BLaER1 treated with 17β-estradiol and CSF1 and Interleukin-3, amounts not matched to agents 10 nM and 100 nM (cell line): ENCODE data around the gene PPP5C.

ENCODE experiments used
- H3K27ac ChIP-seq, 11 experiments: shearing (Covaris generic); formaldehyde crosslinking; 2 replicates each; pipeline ENCODE4 v1.8.1; 2022
- H3K27me3 ChIP-seq, 11 experiments: shearing (Covaris generic); formaldehyde crosslinking; 2 replicates each; pipeline ENCODE4 v1.8.1; 2022
- H3K36me3 ChIP-seq, 11 experiments: shearing (Covaris generic); formaldehyde crosslinking; 2 replicates each; pipeline ENCODE4 v1.8.1; 2022
- H3K4me1 ChIP-seq, 10 experiments: shearing (Covaris generic); formaldehyde crosslinking; 2 replicates each; pipeline ENCODE4 v1.8.1; 2022
- H3K4me2 ChIP-seq, 11 experiments: shearing (Covaris generic); formaldehyde crosslinking; 2 replicates each; pipeline ENCODE4 v1.8.1; 2022
- H3K4me3 ChIP-seq, 10 experiments: shearing (Covaris generic); formaldehyde crosslinking; 2 replicates each; pipeline ENCODE4 v1.8.1; 2022
- H3K9ac ChIP-seq, 11 experiments: shearing (Covaris generic); formaldehyde crosslinking; 2 replicates each; pipeline ENCODE4 v1.8.1; 2022
- H3K9me3 ChIP-seq, 11 experiments: shearing (Covaris generic); formaldehyde crosslinking; replicated peaks in 1 of 11; 2 replicates each; pipeline ENCODE4 v1.8.1; 2022
- H4K20me1 ChIP-seq, 11 experiments: shearing (Covaris generic); formaldehyde crosslinking; 2 replicates each; pipeline ENCODE4 v1.8.1; 2022
- Cebpa-rat ChIP-seq, 11 experiments: shearing (Covaris generic); IDR thresholded peaks; 2 replicates each; pipeline ENCODE4 v1.8.1; 2022

PPP5C gene

DNA sequence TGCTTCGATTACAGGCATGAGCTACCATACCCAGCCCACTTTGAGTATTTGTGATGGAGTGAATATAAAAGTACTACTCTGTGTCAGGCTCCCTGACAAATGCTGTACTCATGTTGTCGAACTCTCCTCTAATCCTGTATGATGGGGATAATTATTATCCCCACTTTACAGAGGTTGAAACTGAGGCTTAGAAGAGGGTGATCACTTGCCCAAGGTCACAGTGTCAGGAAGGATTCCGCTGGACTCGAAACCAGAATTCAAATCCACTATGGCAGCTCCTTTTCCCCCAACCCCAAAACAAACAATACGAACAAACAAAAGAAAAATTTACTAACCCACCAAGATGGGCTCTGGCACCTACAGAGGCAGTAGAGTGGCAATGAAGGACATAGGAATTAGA is 1.7 kb upstream of the PPP5C start:
- H3K4me2 ChIP-seq, result no peak overlapping the region
- H3K27me3 ChIP-seq, result no peaks in the 10 kb centered on the region
- no peak overlapping the region for H3K4me3 ChIP-seq
- no peak overlapping the region for H3K27ac ChIP-seq
- H3K36me3 ChIP-seq, result peaks cover 0 to 10% (median 0%) of the 10 kb centered on the region in 11 experiments; a peak in 5 of 22 replicates
- H4K20me1 ChIP-seq, result peaks cover 0 to 20% (median 10%) of the 10 kb centered on the region in 11 experiments; a peak in 8 of 22 replicates
- H3K9me3 ChIP-seq, result no peaks in the 10 kb centered on the region
- no peak overlapping the region for H3K9ac ChIP-seq
- no peak for TF ChIP-seq Cebpa-rat (IDR thresholded peaks at IDR 0.05)
- peaks cover 30 to 61% (median 53%) of the 10 kb centered on the region in 10 experiments for H3K4me1 ChIP-seq

- Histone ChIP-seq H3K4me1 (peaks cover 51 to 81% (median 77%) of the 10 kb centered on the region in 10 experiments), H3K9ac (peak overlapping the region; percentile 82 to 95 (median 91); a peak in 21 of 22 replicates), H3K9me3 (no peaks in the 10 kb centered on the region), H3K4me3 (peak overlapping the region; percentile 82 to 98 (median 91)), H4K20me1 (peaks cover 0 to 34% (median 22%) of the 10 kb centered on the region in 11 experiments; a peak in 12 of 22 replicates), H3K36me3 (peaks cover 0 to 22% (median 11%) of the 10 kb centered on the region in 11 experiments; a peak in 13 of 22 replicates), H3K27me3 (no peaks in the 10 kb centered on the region), H3K4me2 (peak overlapping the region; percentile 86 to 98 (median 96)), H3K27ac (peak overlapping the region in 9 of 11 experiments; percentile 84 to 94 (median 91); a peak in 18 of 22 replicates)
- TF ChIP-seq Cebpa-rat (IDR thresholded peaks at IDR 0.05), result no peak
Measured at GRCh38 chr19:46347572-46347883, 641 bp downstream of the PPP5C start.

DNA sequence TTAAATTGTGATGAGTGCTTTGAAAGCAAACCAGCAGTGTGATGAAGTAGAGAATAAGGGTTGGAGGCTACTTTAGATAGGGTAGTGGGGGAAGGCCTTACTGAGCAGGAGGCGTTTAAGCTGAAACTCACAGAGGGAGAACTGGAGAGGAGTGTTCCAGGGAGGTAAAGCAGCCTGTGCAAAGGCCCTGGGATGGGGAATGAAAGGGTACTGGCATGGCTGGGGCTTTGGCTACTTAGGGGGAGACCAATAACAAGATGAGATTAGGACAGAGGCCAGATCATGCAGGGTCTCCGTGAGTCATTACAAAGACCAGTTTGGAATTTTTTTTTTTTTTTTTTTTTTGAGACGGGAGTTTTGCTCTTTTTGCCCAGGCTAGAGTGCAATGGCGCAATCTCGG is 1.1 kb downstream of the PPP5C start:
- H3K4me2 ChIP-seq, result peak overlapping the region; percentile 86 to 98 (median 96)
- H3K27ac ChIP-seq, result peak overlapping the region in 5 of 11 experiments; percentile 84 to 94 (median 92); a peak in 4 of 22 replicates
- peaks cover 0 to 39% (median 25%) of the 10 kb centered on the region in 11 experiments; a peak in 13 of 22 replicates for H4K20me1 ChIP-seq
- no peaks in the 10 kb centered on the region for H3K27me3 ChIP-seq
- peaks cover 51 to 81% (median 78%) of the 10 kb centered on the region in 10 experiments for H3K4me1 ChIP-seq
- no peaks in the 10 kb centered on the region for H3K9me3 ChIP-seq
- no peak for TF ChIP-seq Cebpa-rat (IDR thresholded peaks at IDR 0.05)
- H3K4me3 ChIP-seq, result peak overlapping the region; percentile 82 to 98 (median 91)
- H3K36me3 ChIP-seq, result peaks cover 0 to 27% (median 14%) of the 10 kb centered on the region in 11 experiments; a peak in 15 of 22 replicates
- H3K9ac ChIP-seq, result peak overlapping the region in 9 of 11 experiments; percentile 82 to 95 (median 93); a peak in 16 of 22 replicates

- H3K9ac ChIP-seq, result peak overlapping the region in 8 of 11 experiments; percentile 6 to 84 (median 75); a peak in 14 of 22 replicates
- no peaks in the 10 kb centered on the region for H3K27me3 ChIP-seq
- peaks cover 10 to 40% (median 28%) of the 10 kb centered on the region in 11 experiments for H3K36me3 ChIP-seq
- H3K4me1 ChIP-seq, result peaks cover 51 to 68% (median 64%) of the 10 kb centered on the region in 10 experiments
- H3K9me3 ChIP-seq, result no peaks in the 10 kb centered on the region
- H4K20me1 ChIP-seq, result peaks cover 0 to 51% (median 32%) of the 10 kb centered on the region in 11 experiments; a peak in 14 of 22 replicates
- H3K27ac ChIP-seq, result peak overlapping the region in 10 of 11 experiments; percentile 71 to 91 (median 84); a peak in 17 of 22 replicates
- TF ChIP-seq Cebpa-rat (IDR thresholded peaks at IDR 0.05), result no peak
- H3K4me2 ChIP-seq, result peak overlapping the region; percentile 86 to 98 (median 96)
- peak overlapping the region in 8 of 10 experiments; percentile 46 to 98 (median 52); a peak in 12 of 20 replicates for H3K4me3 ChIP-seq
Measured at GRCh38 chr19:46349311-46349993, 2.6 kb downstream of the PPP5C start.

DNA sequence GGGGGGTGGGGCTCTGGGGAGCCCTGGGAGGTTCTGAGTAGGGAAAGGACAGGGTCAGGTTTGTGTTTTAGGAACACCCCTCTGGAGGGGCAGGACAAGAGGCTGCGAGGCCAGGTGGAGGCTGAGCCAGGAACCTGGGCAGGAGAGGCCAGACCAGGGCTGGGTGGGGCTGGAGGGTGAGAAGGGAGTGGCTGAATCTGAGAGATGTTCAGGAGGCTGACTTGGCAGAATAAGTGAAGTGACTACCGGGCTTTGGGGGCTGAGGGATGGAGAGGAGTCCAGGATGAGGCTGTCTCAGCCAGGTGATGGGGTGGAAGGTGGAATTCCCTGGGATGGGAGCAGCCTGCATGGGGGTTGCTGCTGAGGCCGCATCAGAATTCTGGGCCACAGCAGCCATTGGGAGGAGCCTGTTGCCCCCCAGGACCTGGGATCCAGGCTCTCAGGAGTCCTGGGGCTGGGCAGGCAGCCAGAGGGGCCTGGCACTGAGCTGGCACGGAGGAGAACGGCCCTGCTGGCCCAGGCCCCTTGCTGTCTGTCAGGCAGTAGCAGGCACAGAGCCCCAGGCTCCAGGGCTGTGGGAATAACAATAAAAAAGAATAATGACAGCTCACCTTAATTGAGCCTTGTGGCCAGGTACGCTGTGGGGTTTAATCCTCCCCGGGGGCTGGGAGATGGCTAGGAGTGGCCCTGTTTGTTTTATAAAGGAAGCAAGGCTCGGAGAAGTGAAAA is 3.3 kb downstream of the PPP5C start:
- H3K9me3 ChIP-seq, result no peaks in the 10 kb centered on the region
- peaks cover 0 to 58% (median 38%) of the 10 kb centered on the region in 11 experiments; a peak in 16 of 22 replicates for H4K20me1 ChIP-seq
- H3K4me1 ChIP-seq, result peaks cover 55 to 67% (median 62%) of the 10 kb centered on the region in 10 experiments
- H3K4me2 ChIP-seq, result peak overlapping the region; percentile 86 to 98 (median 96)
- H3K27ac ChIP-seq, result peak overlapping the region; percentile 71 to 91 (median 86)
- no peaks in the 10 kb centered on the region for H3K27me3 ChIP-seq
- H3K9ac ChIP-seq, result peak overlapping the region; percentile 69 to 84 (median 78)
- TF ChIP-seq Cebpa-rat (IDR thresholded peaks at IDR 0.05), result no peak
- H3K36me3 ChIP-seq, result peaks cover 17 to 48% (median 36%) of the 10 kb centered on the region in 11 experiments
- peak overlapping the region; percentile 19 to 82 (median 48); a peak in 19 of 20 replicates for H3K4me3 ChIP-seq

DNA sequence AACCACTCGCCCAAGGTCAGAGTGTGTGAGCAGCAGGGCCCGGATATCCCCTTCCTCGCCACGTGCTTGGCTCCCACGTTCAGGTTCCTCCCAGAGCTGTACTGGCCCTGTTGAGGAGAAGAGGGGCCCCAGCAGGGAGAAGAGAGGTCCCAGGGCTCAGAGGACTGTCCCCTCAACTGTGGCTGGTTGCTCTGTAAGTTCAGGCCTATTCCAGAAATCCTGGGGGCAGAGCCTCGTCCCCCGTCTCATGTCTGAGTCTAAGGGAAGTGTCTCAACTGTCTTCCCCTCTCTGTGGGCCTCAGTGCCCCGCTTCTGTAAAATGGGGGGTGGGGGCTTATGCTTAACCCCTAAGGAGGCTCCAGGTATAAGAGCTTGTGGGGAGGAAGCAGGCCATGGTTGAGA is 3.9 kb downstream of the PPP5C start:
- no peaks in the 10 kb centered on the region for H3K27me3 ChIP-seq
- peaks cover 0 to 64% (median 43%) of the 10 kb centered on the region in 11 experiments; a peak in 17 of 22 replicates for H4K20me1 ChIP-seq
- H3K36me3 ChIP-seq, result peaks cover 23 to 54% (median 41%) of the 10 kb centered on the region in 11 experiments
- peak overlapping the region; percentile 71 to 91 (median 86) for H3K27ac ChIP-seq
- H3K4me3 ChIP-seq, result peak overlapping the region; percentile 19 to 82 (median 48); a peak in 17 of 20 replicates
- H3K4me1 ChIP-seq, result peaks cover 58 to 71% (median 62%) of the 10 kb centered on the region in 10 experiments
- no peaks in the 10 kb centered on the region for H3K9me3 ChIP-seq
- peak overlapping the region; percentile 86 to 98 (median 96) for H3K4me2 ChIP-seq
- TF ChIP-seq Cebpa-rat (IDR thresholded peaks at IDR 0.05), result no peak
- peak overlapping the region; percentile 69 to 84 (median 78) for H3K9ac ChIP-seq

DNA sequence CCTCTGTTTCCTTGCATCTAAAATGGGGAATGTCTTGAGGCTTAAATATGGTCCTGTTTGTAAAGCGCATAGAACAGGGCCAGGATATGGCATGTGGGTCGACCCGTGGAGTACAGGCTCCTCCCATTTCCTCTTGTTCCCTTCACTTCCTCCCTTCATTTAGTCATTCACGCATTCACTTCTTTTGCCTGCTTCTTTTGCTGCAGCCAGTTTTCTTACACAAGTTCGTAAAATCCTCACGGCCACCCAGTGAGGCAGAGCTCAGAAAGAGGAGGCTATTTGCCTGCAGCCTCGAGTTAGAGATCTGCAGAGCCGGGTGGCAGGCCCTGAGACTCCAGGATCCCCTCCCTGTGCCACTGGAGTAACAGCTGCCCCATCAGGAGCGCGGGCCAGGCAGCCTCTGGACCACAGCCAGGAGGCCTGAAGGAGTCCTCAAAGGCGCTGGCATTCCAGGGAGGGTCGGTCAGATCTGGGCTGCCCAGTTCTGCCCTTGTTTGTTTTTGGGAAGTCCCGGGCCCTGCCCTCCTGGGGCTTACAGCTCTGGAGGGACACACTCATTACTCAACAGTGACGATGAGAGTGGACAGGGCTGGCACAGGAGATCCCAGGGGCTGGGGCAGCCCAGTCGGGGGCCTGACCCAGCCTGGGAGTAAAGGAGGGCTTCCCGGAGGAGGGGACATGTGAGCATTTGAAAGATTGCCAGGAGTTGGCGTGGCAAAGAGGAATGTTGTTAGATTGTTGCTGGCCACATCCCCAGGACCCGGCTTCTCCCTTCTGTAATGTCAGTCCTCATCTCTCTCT is 4.6 kb downstream of the PPP5C start:
- Histone ChIP-seq H3K27ac (peak overlapping the region; percentile 71 to 91 (median 86); a peak in 21 of 22 replicates), H4K20me1 (peaks cover 0 to 71% (median 50%) of the 10 kb centered on the region in 11 experiments; a peak in 19 of 22 replicates), H3K4me3 (peak overlapping the region in 7 of 10 experiments; percentile 46 to 82 (median 51); a peak in 12 of 20 replicates), H3K4me2 (peak overlapping the region; percentile 86 to 98 (median 96)), H3K9ac (peak overlapping the region; percentile 69 to 84 (median 78); a peak in 21 of 22 replicates), H3K4me1 (peaks cover 55 to 65% (median 58%) of the 10 kb centered on the region in 10 experiments), H3K36me3 (peaks cover 29 to 60% (median 48%) of the 10 kb centered on the region in 11 experiments), H3K9me3 (no peaks in the 10 kb centered on the region), H3K27me3 (no peaks in the 10 kb centered on the region)
- TF ChIP-seq Cebpa-rat (IDR thresholded peaks at IDR 0.05), result no peak
